Trophoblast cell (in vitro differentiated cells and primary cell): ENCODE data around the gene SIDT1. TPM values are rescaled to one million over a fixed set of nuclear protein-coding genes. Genes with fewer than 3 reads are reported as not detected.

ENCODE experiments used
- DNase-seq, 2 donors: peaks; one replicate each; pipeline ENCODE4 v3.0.0-alpha.2; 2016
- H2AFZ ChIP-seq: 2 replicates; pipeline ENCODE4 v1.6.1; 2013; ENCODE audit warnings: low read length, moderate library complexity, mild to moderate bottlenecking; ENCODE audit not compliant: insufficient read depth, poor library complexity
- H2AK5ac ChIP-seq: 2 replicates; pipeline ENCODE4 v1.6.1; 2013; ENCODE audit warnings: mild to moderate bottlenecking, low read length
- H2BK120ac ChIP-seq: 2 replicates; pipeline ENCODE4 v1.6.1; 2013; ENCODE audit warnings: low read length, mild to moderate bottlenecking, moderate library complexity; ENCODE audit not compliant: insufficient read depth, poor library complexity
- H2BK12ac ChIP-seq: 2 replicates; pipeline ENCODE4 v1.6.1; 2013; ENCODE audit warnings: mild to moderate bottlenecking, low read length, moderate library complexity
- H2BK5ac ChIP-seq: 2 replicates; pipeline ENCODE4 v1.6.1; 2013; ENCODE audit warnings: low read length, low read depth, moderate library complexity, mild to moderate bottlenecking; ENCODE audit not compliant: poor library complexity
- H3K14ac ChIP-seq: 2 replicates; pipeline ENCODE4 v1.6.1; 2013; ENCODE audit warnings: mild to moderate bottlenecking, low read length
- H3K18ac ChIP-seq: 2 replicates; pipeline ENCODE4 v1.6.1; 2013; ENCODE audit warnings: mild to moderate bottlenecking, low read length
- H3K23ac ChIP-seq: 2 replicates; pipeline ENCODE4 v1.6.1; 2013; ENCODE audit warnings: low read length
- H3K27ac ChIP-seq: 2 replicates; pipeline ENCODE4 v1.5.1; 2013; ENCODE audit warnings: low read depth, mild to moderate bottlenecking, inconsistent platforms, low read length, moderate library complexity
- H3K27me3 ChIP-seq: 2 replicates; pipeline ENCODE4 v1.6.1; 2013; ENCODE audit warnings: inconsistent platforms, mild to moderate bottlenecking, low read length, moderate library complexity; ENCODE audit not compliant: insufficient read depth
- H3K36me3 ChIP-seq, 2 experiments: 1 replicate in 1 of 2; 2 replicates in 1 of 2; pipeline ENCODE4 v1.6.1; 2013; ENCODE audit warnings: low read length in 2 of 2, mild to moderate bottlenecking in 2 of 2, moderate library complexity in 1 of 2; ENCODE audit not compliant: insufficient read depth in 2 of 2, control insufficient read depth in 1 of 2
- H3K4ac ChIP-seq: 2 replicates; pipeline ENCODE4 v1.6.1; 2013; ENCODE audit warnings: low read depth, mild to moderate bottlenecking, low read length, moderate library complexity
- H3K4me1 ChIP-seq, 2 experiments: 1 replicate in 1 of 2; 2 replicates in 1 of 2; pipeline ENCODE4 v1.6.1; 2013; ENCODE audit warnings: low read length in 2 of 2, mild to moderate bottlenecking in 2 of 2, moderate library complexity in 1 of 2; ENCODE audit not compliant: insufficient read depth in 2 of 2, control insufficient read depth in 1 of 2
- H3K4me2 ChIP-seq: 2 replicates; pipeline ENCODE4 v1.6.1; 2013; ENCODE audit warnings: inconsistent platforms, mild to moderate bottlenecking, low read length, moderate library complexity
- H3K4me3 ChIP-seq: 2 replicates; pipeline ENCODE4 v1.5.1; 2013; ENCODE audit warnings: mild to moderate bottlenecking, low read depth, low read length, inconsistent platforms
- H3K79me1 ChIP-seq: one replicate; pipeline ENCODE4 v1.6.1; 2013; ENCODE audit warnings: low read length
- H3K79me2 ChIP-seq: 2 replicates; pipeline ENCODE4 v1.6.1; 2013; ENCODE audit warnings: low read length, mild to moderate bottlenecking; ENCODE audit not compliant: control insufficient read depth, insufficient read depth, poor library complexity
- H3K9ac ChIP-seq: 2 replicates; pipeline ENCODE4 v1.6.1; 2013; ENCODE audit warnings: mild to moderate bottlenecking, low read length
- H3K9me3 ChIP-seq: 2 replicates; pipeline ENCODE4 v1.6.1; 2013; ENCODE audit warnings: low read depth, mild to moderate bottlenecking, control low read depth, inconsistent platforms, low read length; ENCODE audit not compliant: insufficient read depth
- H4K12ac ChIP-seq: 2 replicates; pipeline ENCODE4 v1.6.1; 2013; ENCODE audit warnings: low read depth, mild to moderate bottlenecking, low read length, moderate library complexity
- H4K8ac ChIP-seq: 2 replicates; pipeline ENCODE4 v1.6.1; 2013; ENCODE audit warnings: low read depth, mild to moderate bottlenecking, low read length, moderate library complexity
- H4K91ac ChIP-seq: one replicate; pipeline ENCODE4 v1.6.1; 2013; ENCODE audit warnings: low read depth, mild to moderate bottlenecking, low read length, moderate library complexity
- WGBS: extraction: QIAGEN DNeasy Blood & Tissue Kit; methylation state at CpG from one replicate; pipeline ENCODE4 v1.1.7; 2013; ENCODE audit warnings: missing lambda C conversion rate; ENCODE audit not compliant: insufficient read length, insufficient coverage; ENCODE audit errors: extremely low coverage; 5-methylcytosine and 5-hydroxymethylcytosine counted together
- polyA plus RNA-seq: library from polyadenylated mRNA; stranded (reverse); fragments of 200-250 nt; gene quantifications from 2 replicates; pipeline ENCODE4 v1.2.3, GENCODE V29; 2013

The SIDT1 gene
- 0.05 and 0.07 TPM in 2 replicates for polyA plus RNA-seq

- H3K4me1 ChIP-seq, result peaks cover 7 to 9% of the 10 kb centered on the region in 2 experiments
- H2AFZ ChIP-seq, result no peak within 1 kb of the TSS
- H3K14ac ChIP-seq, result no peak within 1 kb of the TSS
- no peak within 1 kb of the TSS for H2AK5ac ChIP-seq
- no peak within 1 kb of the TSS for H4K8ac ChIP-seq
- peak in 1 of 2 donors; percentile 18 for DNase-seq
- peaks cover 2% of the 10 kb centered on the region for H3K9me3 ChIP-seq
- no peak within 1 kb of the TSS for H2BK12ac ChIP-seq
- peak within 1 kb of the TSS; percentile 94 for H3K4me2 ChIP-seq
- H2BK5ac ChIP-seq, result no peak within 1 kb of the TSS
- H3K4ac ChIP-seq, result no peak within 1 kb of the TSS
- no peak within 1 kb of the TSS for H4K91ac ChIP-seq
- H4K12ac ChIP-seq, result no peak within 1 kb of the TSS
- H2BK120ac ChIP-seq, result no peak within 1 kb of the TSS
- no peaks in the 10 kb centered on the region for H3K79me2 ChIP-seq
- no peak within 1 kb of the TSS for H3K23ac ChIP-seq
- no peaks in the 10 kb centered on the region for H3K36me3 ChIP-seq
- no peaks in the 10 kb centered on the region for H3K79me1 ChIP-seq
- H3K27me3 ChIP-seq, result peaks cover 35% of the 10 kb centered on the region
- WGBS, result no CpG with 5 or more reads among the region's 18 CpGs
- H3K9ac ChIP-seq, result no peak within 1 kb of the TSS
- H3K27ac ChIP-seq, result no peak within 1 kb of the TSS
- H3K18ac ChIP-seq, result no peak within 1 kb of the TSS
- H3K4me3 ChIP-seq, result peak within 1 kb of the TSS; percentile 18
Measured at GRCh38 chr3:113531826-113532697, at the start of gene SIDT1. Gene SIDT1 (plus strand): TSS chr3:113532555. CDS start chr3:113533022, 467 bp downstream.

GRCh38 chr3:113485161-113485609 is 47.2 kb upstream of the SIDT1 start:
- H3K4me1 ChIP-seq, result no peaks in the 10 kb centered on the region
- no peaks in the 10 kb centered on the region for H3K79me1 ChIP-seq
- H2AK5ac ChIP-seq, result no peak overlapping the region
- H3K27me3 ChIP-seq, result no peaks in the 10 kb centered on the region
- no peak overlapping the region for H3K14ac ChIP-seq
- H3K9ac ChIP-seq, result no peak overlapping the region
- WGBS, result no CpG with 5 or more reads among the region's 8 CpGs
- H2BK5ac ChIP-seq, result no peak overlapping the region
- no peak overlapping the region for H2BK12ac ChIP-seq
- H3K9me3 ChIP-seq, result no peaks in the 10 kb centered on the region
- no peaks in the 10 kb centered on the region for H3K79me2 ChIP-seq
- no peak overlapping the region for H3K4ac ChIP-seq
- H4K12ac ChIP-seq, result no peak overlapping the region
- H3K27ac ChIP-seq, result no peak overlapping the region
- H2AFZ ChIP-seq, result no peak overlapping the region
- no peak overlapping the region for H3K4me3 ChIP-seq
- DNase-seq, result no peak
- peak overlapping the region; percentile 19 for H4K8ac ChIP-seq
- H3K18ac ChIP-seq, result no peak overlapping the region
- H3K4me2 ChIP-seq, result no peak overlapping the region
- H4K91ac ChIP-seq, result no peak overlapping the region
- H3K36me3 ChIP-seq, result peaks cover 3 to 7% of the 10 kb centered on the region in 2 experiments
- no peak overlapping the region for H2BK120ac ChIP-seq
- H3K23ac ChIP-seq, result no peak overlapping the region

- Histone ChIP-seq H4K91ac (no peak overlapping the region), H3K79me2 (no peaks in the 10 kb centered on the region), H3K4me1 (no peaks in the 10 kb centered on the region), H2AFZ (no peak overlapping the region), H3K36me3 (peaks cover 2 to 3% of the 10 kb centered on the region in 2 experiments), H4K12ac (no peak overlapping the region), H3K4me2 (no peak overlapping the region), H3K79me1 (no peaks in the 10 kb centered on the region), H3K23ac (no peak overlapping the region), H3K14ac (no peak overlapping the region), H3K27ac (no peak overlapping the region), H3K9ac (no peak overlapping the region), H3K27me3 (no peaks in the 10 kb centered on the region), H2AK5ac (no peak overlapping the region), H3K4me3 (no peak overlapping the region), H2BK120ac (no peak overlapping the region), H3K4ac (no peak overlapping the region), H3K9me3 (no peaks in the 10 kb centered on the region), H2BK12ac (no peak overlapping the region), H2BK5ac (no peak overlapping the region), H4K8ac (no peak overlapping the region), H3K18ac (no peak overlapping the region)
- WGBS, result no CpG with 5 or more reads among the region's 2 CpGs
- peak; percentile 10 to 62 for DNase-seq
Measured at GRCh38 chr3:113495035-113495434, 37.3 kb upstream of the SIDT1 start.

GRCh38 chr3:113496924-113497323 is 35.4 kb upstream of the SIDT1 start:
- no peaks in the 10 kb centered on the region for H3K27me3 ChIP-seq

More at GRCh38 chr3:113496924-113497323, 35.4 kb upstream of the SIDT1 start:
- Histone ChIP-seq H2AK5ac (no peak overlapping the region), H3K79me1 (no peaks in the 10 kb centered on the region), H2BK5ac (no peak overlapping the region), H2BK12ac (no peak overlapping the region), H3K4me3 (no peak overlapping the region), H3K23ac (no peak overlapping the region), H3K9me3 (no peaks in the 10 kb centered on the region), H2BK120ac (no peak overlapping the region), H3K4ac (no peak overlapping the region), H4K12ac (no peak overlapping the region), H3K18ac (no peak overlapping the region), H3K36me3 (peaks cover under 1 to 2% of the 10 kb centered on the region in 2 experiments), H2AFZ (no peak overlapping the region), H4K91ac (no peak overlapping the region), H4K8ac (no peak overlapping the region), H3K4me2 (no peak overlapping the region), H3K9ac (no peak overlapping the region), H3K27ac (no peak overlapping the region), H3K14ac (no peak overlapping the region), H3K79me2 (no peaks in the 10 kb centered on the region), H3K4me1 (no peaks in the 10 kb centered on the region)
- DNase-seq, result no peak
